Measurements from ENCODE around the gene MSL2.
"Not testable (repeated sequence)": the region's sequence is repeated elsewhere in the genome, so short reads cannot be mapped to it uniquely, and the experiment has no call there.

GRCh38 chr3:136131647-136132046 lies 64.5 kb downstream of the MSL2 start:
- TF ChIP-seq TAF1, POLR2A, POLR2AphosphoS5, SPI1, POU2F2 (IDR thresholded peaks at IDR 0.05; ENCODE audit: low read depth, low read length): not testable (repeated sequence)

Measured in GM12891 (cell line).